GM23338 (cell line): ENCODE results near the gene KNOP1. TPM values are rescaled to one million over a fixed set of nuclear protein-coding genes. Genes with fewer than 3 reads are reported as not detected.

Experiments
- ATAC-seq: fragments of 200-7000 bp; cut with Tn5 transposase; 3 replicates; pipeline ENCODE4 v1.9.1; 2020
- DNase-seq: peaks from one replicate; pipeline ENCODE4 v3.0.0-alpha.2; 2015; ENCODE audit warnings: low spot score
- H2AFZ ChIP-seq: fragments of 200-600 bp; sonication (generic); 2 replicates; pipeline ENCODE4 v1.8.0; 2016; ENCODE audit warnings: antibody characterized with exemption, mild to moderate bottlenecking, moderate library complexity
- H3F3A ChIP-seq: fragments of 200-600 bp; sonication (generic); replicated peaks from 2 replicates; pipeline ENCODE4 v1.8.0; 2017; ENCODE audit warnings: antibody characterized with exemption, mixed run types, low read depth
- H3K27ac ChIP-seq: fragments of 200-600 bp; sonication (generic); 2 replicates; pipeline ENCODE4 v1.6.1; 2016; ENCODE audit warnings: low read depth
- H3K27me3 ChIP-seq: fragments of 200-600 bp; sonication (generic); 2 replicates; pipeline ENCODE4 v1.8.0; 2016; ENCODE audit warnings: mild to moderate bottlenecking, mixed run types, moderate library complexity; ENCODE audit not compliant: insufficient read depth
- H3K36me3 ChIP-seq: fragments of 200-600 bp; sonication (generic); 2 replicates; pipeline ENCODE4 v1.8.0; 2016; ENCODE audit warnings: mild to moderate bottlenecking; ENCODE audit not compliant: insufficient read depth
- H3K4me1 ChIP-seq: fragments of 200-600 bp; sonication (generic); 2 replicates; pipeline ENCODE4 v1.8.0; 2016; ENCODE audit warnings: mild to moderate bottlenecking, moderate library complexity; ENCODE audit not compliant: insufficient read depth
- H3K4me2 ChIP-seq: fragments of 200-600 bp; sonication (generic); 2 replicates; pipeline ENCODE4 v1.7.1; 2017; ENCODE audit warnings: mixed run types
- H3K4me3 ChIP-seq: fragments of 200-600 bp; sonication (generic); 2 replicates; pipeline ENCODE4 v1.6.1; 2016; ENCODE audit warnings: mixed run types
- H3K79me2 ChIP-seq: fragments of 200-600 bp; sonication (generic); replicated peaks from 2 replicates; pipeline ENCODE4 v1.8.0; 2017; ENCODE audit warnings: mild to moderate bottlenecking; ENCODE audit not compliant: insufficient read depth
- H3K9me2 ChIP-seq: fragments of 200-600 bp; sonication (generic); 2 replicates; pipeline ENCODE4 v1.8.0; 2017; ENCODE audit not compliant: insufficient read depth
- H4K20me1 ChIP-seq: fragments of 200-600 bp; sonication (generic); replicated peaks from 2 replicates; pipeline ENCODE4 v1.8.0; 2017; ENCODE audit warnings: mild to moderate bottlenecking; ENCODE audit not compliant: insufficient read depth
- H3K27ac Mint-ChIP-seq: 2 replicates; pipeline ENCODE4 v1.8.0; 2020; ENCODE audit warnings: inconsistent platforms, mild to moderate bottlenecking, moderate library complexity, mixed read lengths
- H3K27me3 Mint-ChIP-seq: 3 replicates; pipeline ENCODE4 v1.8.0; 2022; ENCODE audit warnings: low read depth, mild to moderate bottlenecking, moderate library complexity, mixed read lengths, inconsistent platforms; ENCODE audit not compliant: insufficient read depth, poor library complexity
- H3K36me3 Mint-ChIP-seq: 3 replicates; pipeline ENCODE4 v1.8.0; 2021; ENCODE audit warnings: low read depth, mild to moderate bottlenecking, inconsistent platforms, moderate library complexity, mixed read lengths
- H3K4me1 Mint-ChIP-seq: 3 replicates; pipeline ENCODE4 v1.8.0; 2020; ENCODE audit warnings: mild to moderate bottlenecking, inconsistent platforms, mixed read lengths
- H3K4me3 Mint-ChIP-seq: 3 replicates; pipeline ENCODE4 v1.8.0; 2021; ENCODE audit warnings: moderate library complexity, mild to moderate bottlenecking, inconsistent platforms, mixed read lengths
- H3K9me3 Mint-ChIP-seq: 3 replicates; pipeline ENCODE4 v1.8.0; 2020; ENCODE audit warnings: moderate library complexity, mild to moderate bottlenecking, inconsistent platforms, mixed read lengths
- CREB1 ChIP-seq: fragments of 250-450 bp; sonication (Bioruptor Pico); IDR thresholded peaks from 2 replicates; pipeline ENCODE4 v1.5.0; 2020; ENCODE audit warnings: low read depth, mild to moderate bottlenecking, moderate library complexity
- EZH2 ChIP-seq: fragments of 200-600 bp; sonication (generic); IDR thresholded peaks from one replicate; pipeline ENCODE4 v1.8.0; 2017; ENCODE audit warnings: antibody characterized with exemption, mild to moderate bottlenecking, low read depth; ENCODE audit not compliant: unreplicated experiment
- EZH2phosphoT487 ChIP-seq: fragments of 200-600 bp; sonication (generic); IDR thresholded peaks from one replicate; pipeline ENCODE4 v1.8.1; 2018; ENCODE audit warnings: antibody characterized with exemption; ENCODE audit not compliant: unreplicated experiment
- JUNB ChIP-seq: IDR thresholded peaks from one replicate; pipeline ENCODE4 v1.6.1; 2016; ENCODE audit warnings: antibody characterized with exemption; ENCODE audit not compliant: unreplicated experiment
- NANOG ChIP-seq: IDR thresholded peaks from 2 replicates; pipeline ENCODE4 v1.6.1; 2016; ENCODE audit warnings: antibody characterized with exemption, borderline replicate concordance
- POLR2AphosphoS5 ChIP-seq: IDR thresholded peaks from 2 replicates; pipeline ENCODE4 v1.6.1; 2016; ENCODE audit warnings: antibody characterized with exemption, low read depth
- REST ChIP-seq: IDR thresholded peaks from one replicate; pipeline ENCODE4 v1.6.1; 2018; ENCODE audit warnings: antibody characterized with exemption; ENCODE audit not compliant: unreplicated experiment
- STAT1 ChIP-seq: IDR thresholded peaks from one replicate; pipeline ENCODE4 v1.6.1; 2016; ENCODE audit warnings: antibody characterized with exemption; ENCODE audit not compliant: unreplicated experiment
- ZNF114 ChIP-seq: fragments of 250-450 bp; sonication (Bioruptor Pico); IDR thresholded peaks from 2 replicates; pipeline ENCODE4 v1.5.0; 2020; ENCODE audit warnings: mild to moderate bottlenecking, moderate library complexity
- ZNF331 ChIP-seq: fragments of 250-450 bp; sonication (Bioruptor Pico); IDR thresholded peaks from 2 replicates; pipeline ENCODE4 v1.5.0; 2020; ENCODE audit warnings: low read depth, mild to moderate bottlenecking, moderate library complexity
- polyA plus RNA-seq: library from polyadenylated mRNA; unstranded; fragments of >200 nt; fragmentation: Nextera tagmentation; extraction: Ambion mirVana; gene quantifications from 2 replicates; pipeline ENCODE4 v1.2.1, GENCODE V29; 2016
- total RNA-seq: library from RNA; depleted of rRNA; stranded (reverse); fragments of >200 nt; shearing (Covaris generic); gene quantifications from 2 replicates; pipeline ENCODE4 v1.2.3, GENCODE V29; 2014
- TF ChIP-seq, protein P1 (sequence below), 2 experiments: fragments of 200-600 bp in 1 of 2; sonication (generic) in 1 of 2; conservative IDR thresholded peaks; 2 replicates each; pipeline versions ENCODE4 v1.5.1 to v1.6.1; 2016 to 2017; ENCODE audit warnings: antibody characterized with exemption in 2 of 2, low read depth in 2 of 2, mild to moderate bottlenecking in 2 of 2, moderate library complexity in 1 of 2
- TF ChIP-seq, protein P2 (sequence below): fragments of 250-450 bp; sonication (Bioruptor Pico); IDR thresholded peaks from 2 replicates; pipeline ENCODE4 v1.5.0; 2020; ENCODE audit warnings: mild to moderate bottlenecking, moderate library complexity
- TF ChIP-seq, protein P3 (sequence below): IDR thresholded peaks from 2 replicates; pipeline ENCODE4 v1.6.1; 2016; ENCODE audit warnings: antibody characterized with exemption

Gene KNOP1
- total and polyA plus RNA-seq, 2 experiments from 2014 or later: 57.7 to 190 TPM

DNA sequence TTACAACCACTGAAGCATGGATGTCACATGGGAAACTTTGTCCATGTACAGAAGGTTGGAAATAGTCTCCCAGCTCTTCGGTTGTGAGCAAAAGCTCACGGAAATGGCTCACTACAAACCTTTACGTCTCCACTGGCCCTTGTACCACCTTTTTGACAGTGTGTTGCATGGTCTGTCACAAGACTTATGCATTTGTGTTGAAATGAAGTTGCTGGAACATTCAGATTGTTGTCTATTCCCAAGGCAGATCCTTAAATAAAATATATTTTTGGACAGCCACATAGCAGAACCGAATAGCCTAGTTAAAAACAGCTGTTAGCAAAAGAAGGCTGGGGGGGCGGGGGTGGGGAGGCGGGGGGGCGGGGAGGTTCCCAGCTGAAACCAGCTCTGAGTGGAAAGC lies 39.2 kb downstream of the KNOP1 start:
- H3K4me1 Mint-ChIP-seq: no peaks in the 10 kb centered on the region
- Histone ChIP-seq H4K20me1 (no peaks in the 10 kb centered on the region; the same call in 1 of the 2 replicates), H3K9me2 (no peaks in the 10 kb centered on the region), H2AFZ (no peak overlapping the region), H3K4me2 (no peak overlapping the region), H3K4me1 (no peaks in the 10 kb centered on the region), H3K79me2 (no peaks in the 10 kb centered on the region), H3K4me3 (no peak overlapping the region), H3K27ac (no peak overlapping the region), H3K27me3 (no peaks in the 10 kb centered on the region), H3F3A (no peaks in the 10 kb centered on the region), H3K36me3 (no peaks in the 10 kb centered on the region; the same call in 1 of the 2 replicates)
- DNase-seq (no peak), ATAC-seq (no peak)
- TF ChIP-seq ZNF114 (CRISPR knock-in tag): no peak
- no peak for TF ChIP-seq STAT1
- TF ChIP-seq NANOG: no peak
- TF ChIP-seq, protein P1, sequence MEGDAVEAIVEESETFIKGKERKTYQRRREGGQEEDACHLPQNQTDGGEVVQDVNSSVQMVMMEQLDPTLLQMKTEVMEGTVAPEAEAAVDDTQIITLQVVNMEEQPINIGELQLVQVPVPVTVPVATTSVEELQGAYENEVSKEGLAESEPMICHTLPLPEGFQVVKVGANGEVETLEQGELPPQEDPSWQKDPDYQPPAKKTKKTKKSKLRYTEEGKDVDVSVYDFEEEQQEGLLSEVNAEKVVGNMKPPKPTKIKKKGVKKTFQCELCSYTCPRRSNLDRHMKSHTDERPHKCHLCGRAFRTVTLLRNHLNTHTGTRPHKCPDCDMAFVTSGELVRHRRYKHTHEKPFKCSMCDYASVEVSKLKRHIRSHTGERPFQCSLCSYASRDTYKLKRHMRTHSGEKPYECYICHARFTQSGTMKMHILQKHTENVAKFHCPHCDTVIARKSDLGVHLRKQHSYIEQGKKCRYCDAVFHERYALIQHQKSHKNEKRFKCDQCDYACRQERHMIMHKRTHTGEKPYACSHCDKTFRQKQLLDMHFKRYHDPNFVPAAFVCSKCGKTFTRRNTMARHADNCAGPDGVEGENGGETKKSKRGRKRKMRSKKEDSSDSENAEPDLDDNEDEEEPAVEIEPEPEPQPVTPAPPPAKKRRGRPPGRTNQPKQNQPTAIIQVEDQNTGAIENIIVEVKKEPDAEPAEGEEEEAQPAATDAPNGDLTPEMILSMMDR (conservative IDR thresholded peaks at IDR 0.05; ENCODE audit: low read depth in 2 of 2): no peak
- TF ChIP-seq CREB1 (CRISPR knock-in tag): no peak
- TF ChIP-seq, protein P2, sequence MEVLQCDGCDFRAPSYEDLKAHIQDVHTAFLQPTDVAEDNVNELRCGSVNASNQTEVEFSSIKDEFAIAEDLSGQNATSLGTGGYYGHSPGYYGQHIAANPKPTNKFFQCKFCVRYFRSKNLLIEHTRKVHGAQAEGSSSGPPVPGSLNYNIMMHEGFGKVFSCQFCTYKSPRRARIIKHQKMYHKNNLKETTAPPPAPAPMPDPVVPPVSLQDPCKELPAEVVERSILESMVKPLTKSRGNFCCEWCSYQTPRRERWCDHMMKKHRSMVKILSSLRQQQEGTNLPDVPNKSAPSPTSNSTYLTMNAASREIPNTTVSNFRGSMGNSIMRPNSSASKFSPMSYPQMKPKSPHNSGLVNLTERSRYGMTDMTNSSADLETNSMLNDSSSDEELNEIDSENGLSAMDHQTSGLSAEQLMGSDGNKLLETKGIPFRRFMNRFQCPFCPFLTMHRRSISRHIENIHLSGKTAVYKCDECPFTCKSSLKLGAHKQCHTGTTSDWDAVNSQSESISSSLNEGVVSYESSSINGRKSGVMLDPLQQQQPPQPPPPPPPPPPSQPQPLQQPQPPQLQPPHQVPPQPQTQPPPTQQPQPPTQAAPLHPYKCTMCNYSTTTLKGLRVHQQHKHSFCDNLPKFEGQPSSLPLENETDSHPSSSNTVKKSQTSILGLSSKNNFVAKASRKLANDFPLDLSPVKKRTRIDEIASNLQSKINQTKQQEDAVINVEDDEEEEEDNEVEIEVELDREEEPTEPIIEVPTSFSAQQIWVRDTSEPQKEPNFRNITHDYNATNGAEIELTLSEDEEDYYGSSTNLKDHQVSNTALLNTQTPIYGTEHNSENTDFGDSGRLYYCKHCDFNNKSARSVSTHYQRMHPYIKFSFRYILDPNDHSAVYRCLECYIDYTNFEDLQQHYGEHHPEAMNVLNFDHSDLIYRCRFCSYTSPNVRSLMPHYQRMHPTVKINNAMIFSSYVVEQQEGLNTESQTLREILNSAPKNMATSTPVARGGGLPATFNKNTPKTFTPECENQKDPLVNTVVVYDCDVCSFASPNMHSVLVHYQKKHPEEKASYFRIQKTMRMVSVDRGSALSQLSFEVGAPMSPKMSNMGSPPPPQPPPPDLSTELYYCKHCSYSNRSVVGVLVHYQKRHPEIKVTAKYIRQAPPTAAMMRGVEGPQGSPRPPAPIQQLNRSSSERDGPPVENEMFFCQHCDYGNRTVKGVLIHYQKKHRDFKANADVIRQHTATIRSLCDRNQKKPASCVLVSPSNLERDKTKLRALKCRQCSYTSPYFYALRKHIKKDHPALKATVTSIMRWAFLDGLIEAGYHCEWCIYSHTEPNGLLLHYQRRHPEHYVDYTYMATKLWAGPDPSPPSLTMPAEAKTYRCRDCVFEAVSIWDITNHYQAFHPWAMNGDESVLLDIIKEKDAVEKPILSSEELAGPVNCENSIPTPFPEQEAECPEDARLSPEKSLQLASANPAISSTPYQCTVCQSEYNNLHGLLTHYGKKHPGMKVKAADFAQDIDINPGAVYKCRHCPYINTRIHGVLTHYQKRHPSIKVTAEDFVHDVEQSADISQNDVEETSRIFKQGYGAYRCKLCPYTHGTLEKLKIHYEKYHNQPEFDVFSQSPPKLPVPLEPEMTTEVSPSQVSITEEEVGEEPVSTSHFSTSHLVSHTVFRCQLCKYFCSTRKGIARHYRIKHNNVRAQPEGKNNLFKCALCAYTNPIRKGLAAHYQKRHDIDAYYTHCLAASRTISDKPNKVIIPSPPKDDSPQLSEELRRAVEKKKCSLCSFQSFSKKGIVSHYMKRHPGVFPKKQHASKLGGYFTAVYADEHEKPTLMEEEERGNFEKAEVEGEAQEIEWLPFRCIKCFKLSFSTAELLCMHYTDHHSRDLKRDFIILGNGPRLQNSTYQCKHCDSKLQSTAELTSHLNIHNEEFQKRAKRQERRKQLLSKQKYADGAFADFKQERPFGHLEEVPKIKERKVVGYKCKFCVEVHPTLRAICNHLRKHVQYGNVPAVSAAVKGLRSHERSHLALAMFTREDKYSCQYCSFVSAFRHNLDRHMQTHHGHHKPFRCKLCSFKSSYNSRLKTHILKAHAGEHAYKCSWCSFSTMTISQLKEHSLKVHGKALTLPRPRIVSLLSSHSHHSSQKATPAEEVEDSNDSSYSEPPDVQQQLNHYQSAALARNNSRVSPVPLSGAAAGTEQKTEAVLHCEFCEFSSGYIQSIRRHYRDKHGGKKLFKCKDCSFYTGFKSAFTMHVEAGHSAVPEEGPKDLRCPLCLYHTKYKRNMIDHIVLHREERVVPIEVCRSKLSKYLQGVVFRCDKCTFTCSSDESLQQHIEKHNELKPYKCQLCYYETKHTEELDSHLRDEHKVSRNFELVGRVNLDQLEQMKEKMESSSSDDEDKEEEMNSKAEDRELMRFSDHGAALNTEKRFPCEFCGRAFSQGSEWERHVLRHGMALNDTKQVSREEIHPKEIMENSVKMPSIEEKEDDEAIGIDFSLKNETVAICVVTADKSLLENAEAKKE (CRISPR knock-in tag): no peak
- TF ChIP-seq, protein P3, sequence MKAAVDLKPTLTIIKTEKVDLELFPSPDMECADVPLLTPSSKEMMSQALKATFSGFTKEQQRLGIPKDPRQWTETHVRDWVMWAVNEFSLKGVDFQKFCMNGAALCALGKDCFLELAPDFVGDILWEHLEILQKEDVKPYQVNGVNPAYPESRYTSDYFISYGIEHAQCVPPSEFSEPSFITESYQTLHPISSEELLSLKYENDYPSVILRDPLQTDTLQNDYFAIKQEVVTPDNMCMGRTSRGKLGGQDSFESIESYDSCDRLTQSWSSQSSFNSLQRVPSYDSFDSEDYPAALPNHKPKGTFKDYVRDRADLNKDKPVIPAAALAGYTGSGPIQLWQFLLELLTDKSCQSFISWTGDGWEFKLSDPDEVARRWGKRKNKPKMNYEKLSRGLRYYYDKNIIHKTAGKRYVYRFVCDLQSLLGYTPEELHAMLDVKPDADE: no peak
- TF ChIP-seq ZNF331 (CRISPR knock-in tag): no peak
- TF ChIP-seq EZH2phosphoT487: no peak
- TF ChIP-seq JUNB: no peak
- TF ChIP-seq POLR2AphosphoS5: no peak
- no peak for TF ChIP-seq EZH2
- TF ChIP-seq REST: no peak
- H3K27me3 Mint-ChIP-seq: peaks cover 3% of the 10 kb centered on the region
- no peak overlapping the region for H3K27ac Mint-ChIP-seq
- H3K4me3 Mint-ChIP-seq: no peak overlapping the region
- peaks cover 25% of the 10 kb centered on the region for H3K36me3 Mint-ChIP-seq
- H3K9me3 Mint-ChIP-seq: no peaks in the 10 kb centered on the region
